ENCODE measurements around the gene MAST4.

MAST4 gene

GRCh38 chr5:67129768-67130167, 533.6 kb downstream of the MAST4 start:
- Histone ChIP-seq H3K36me3 (replicated peaks; ENCODE audit: low read depth, low read length) (no peaks in the 10 kb centered on the region), H3K27me3 (ENCODE audit: low read depth, low read length) (no peaks in the 10 kb centered on the region), H3K4me3 (ENCODE audit: low read length) (no peak overlapping the region), H3K4me1 (ENCODE audit: low read length) (no peaks in the 10 kb centered on the region), H3K79me2 (ENCODE audit: low read length) (no peaks in the 10 kb centered on the region), H3K9ac (ENCODE audit: low read length) (no peak overlapping the region), H3K4me2 (ENCODE audit: low read length) (no peak overlapping the region), H3K27ac (ENCODE audit: low read length) (no peak overlapping the region), H4K20me1 (ENCODE audit: insufficient read depth, low read length) (no peaks in the 10 kb centered on the region), H3K9me3 (ENCODE audit: insufficient read depth, low read length) (no peaks in the 10 kb centered on the region), H2AFZ (ENCODE audit: low read depth, low read length) (no peak overlapping the region)
- TF ChIP-seq CTCF (IDR thresholded peaks at IDR 0.05; ENCODE audit: low read depth, low read length) (no peak), EZH2phosphoT487 (IDR thresholded peaks at IDR 0.05; ENCODE audit: low read depth) (no peak)

DNA sequence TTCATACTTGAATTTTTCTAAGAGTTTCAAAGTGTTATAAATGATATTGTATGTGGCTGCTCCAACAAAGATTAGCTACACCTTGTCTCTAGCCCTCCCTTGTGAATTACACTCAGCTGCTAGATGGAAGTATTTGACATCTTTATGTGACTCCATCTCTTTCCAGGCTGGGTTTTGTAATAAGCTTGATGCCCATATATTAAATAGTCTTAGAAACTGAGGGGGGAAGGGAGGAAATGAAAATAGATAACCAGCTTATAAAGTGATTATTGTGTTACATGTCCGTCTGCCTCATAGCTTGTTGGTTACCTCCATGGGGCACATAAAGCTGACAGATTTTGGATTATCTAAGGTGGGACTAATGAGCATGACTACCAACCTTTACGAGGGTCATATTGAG, 537.0 kb downstream of the MAST4 start:
- TF ChIP-seq EZH2phosphoT487 (IDR thresholded peaks at IDR 0.05; ENCODE audit: low read depth), result no peak
- no peak for TF ChIP-seq CTCF (IDR thresholded peaks at IDR 0.05; ENCODE audit: low read depth, low read length)
- Histone ChIP-seq H3K9ac (ENCODE audit: low read length) (no peak overlapping the region), H3K9me3 (ENCODE audit: insufficient read depth, low read length) (no peaks in the 10 kb centered on the region), H3K79me2 (ENCODE audit: low read length) (no peaks in the 10 kb centered on the region), H3K4me3 (ENCODE audit: low read length) (no peak overlapping the region), H3K36me3 (replicated peaks; ENCODE audit: low read depth, low read length) (no peaks in the 10 kb centered on the region), H2AFZ (ENCODE audit: low read depth, low read length) (no peak overlapping the region), H3K27ac (ENCODE audit: low read length) (no peak overlapping the region), H3K4me1 (ENCODE audit: low read length) (no peaks in the 10 kb centered on the region), H3K4me2 (ENCODE audit: low read length) (no peak overlapping the region), H4K20me1 (ENCODE audit: insufficient read depth, low read length) (no peaks in the 10 kb centered on the region), H3K27me3 (ENCODE audit: low read depth, low read length) (no peaks in the 10 kb centered on the region)

- no peak overlapping the region for H3K27ac ChIP-seq (ENCODE audit: low read length)
- H3K36me3 ChIP-seq (replicated peaks; ENCODE audit: low read depth, low read length), result no peaks in the 10 kb centered on the region
- no peak overlapping the region for H2AFZ ChIP-seq (ENCODE audit: low read depth, low read length)
- H4K20me1 ChIP-seq (ENCODE audit: insufficient read depth, low read length), result no peaks in the 10 kb centered on the region
- H3K9ac ChIP-seq (ENCODE audit: low read length), result no peak overlapping the region
- H3K4me1 ChIP-seq (ENCODE audit: low read length), result no peaks in the 10 kb centered on the region
- no peak overlapping the region for H3K4me2 ChIP-seq (ENCODE audit: low read length)
- H3K4me3 ChIP-seq (ENCODE audit: low read length), result no peak overlapping the region
- no peaks in the 10 kb centered on the region for H3K9me3 ChIP-seq (ENCODE audit: insufficient read depth, low read length)
- no peak for TF ChIP-seq CTCF (IDR thresholded peaks at IDR 0.05; ENCODE audit: low read depth, low read length)
- no peak for TF ChIP-seq EZH2phosphoT487 (IDR thresholded peaks at IDR 0.05; ENCODE audit: low read depth)
- H3K27me3 ChIP-seq (ENCODE audit: low read depth, low read length), result no peaks in the 10 kb centered on the region
- H3K79me2 ChIP-seq (ENCODE audit: low read length), result no peaks in the 10 kb centered on the region
Measured at GRCh38 chr5:67133776-67134175, 537.6 kb downstream of the MAST4 start.

DNA sequence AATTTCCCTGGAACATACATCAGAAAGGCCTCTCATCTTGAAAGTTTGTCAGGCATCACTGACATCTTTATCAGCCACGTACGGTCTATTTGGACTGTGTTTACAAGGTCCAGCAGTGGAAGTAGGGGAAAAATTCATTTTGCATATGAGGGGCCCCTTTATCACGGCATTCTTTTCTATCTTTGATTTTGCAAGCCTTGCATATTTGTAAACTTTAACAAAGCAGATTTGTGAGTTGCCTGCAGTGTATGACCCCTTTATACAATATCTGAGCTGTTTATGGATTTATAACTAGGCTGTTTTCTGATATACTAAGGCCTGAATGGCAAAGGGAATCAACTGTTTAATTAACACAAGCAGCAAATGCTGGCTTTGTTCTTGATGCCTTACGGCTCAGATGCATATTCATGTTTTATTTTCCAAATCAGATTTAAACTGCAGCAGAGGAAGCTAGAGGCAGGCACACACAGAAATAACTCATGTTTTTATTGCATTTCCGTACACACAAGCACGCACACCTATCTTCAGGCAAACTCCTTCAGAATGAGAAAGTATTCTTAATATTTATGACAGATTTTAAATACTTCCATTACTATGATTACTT, 539.3 kb downstream of the MAST4 start:
- Histone ChIP-seq H3K4me1 (ENCODE audit: low read length) (no peaks in the 10 kb centered on the region), H2AFZ (ENCODE audit: low read depth, low read length) (no peak overlapping the region), H3K27me3 (ENCODE audit: low read depth, low read length) (no peaks in the 10 kb centered on the region)

More for the DNA sequence above, 539.3 kb downstream of the MAST4 start:
- Histone ChIP-seq H3K27ac (ENCODE audit: low read length) (no peak overlapping the region), H3K9me3 (ENCODE audit: insufficient read depth, low read length) (no peaks in the 10 kb centered on the region), H3K4me3 (ENCODE audit: low read length) (no peak overlapping the region), H3K9ac (ENCODE audit: low read length) (no peak overlapping the region), H3K36me3 (replicated peaks; ENCODE audit: low read depth, low read length) (no peaks in the 10 kb centered on the region), H3K4me2 (ENCODE audit: low read length) (no peak overlapping the region), H3K79me2 (ENCODE audit: low read length) (no peaks in the 10 kb centered on the region), H4K20me1 (ENCODE audit: insufficient read depth, low read length) (no peaks in the 10 kb centered on the region)
- TF ChIP-seq CTCF (IDR thresholded peaks at IDR 0.05; ENCODE audit: low read depth, low read length), result no peak
- TF ChIP-seq EZH2phosphoT487 (IDR thresholded peaks at IDR 0.05; ENCODE audit: low read depth), result no peak

All from OCI-LY3 (cell line).